Kidney capillary endothelial cell (primary cell): ENCODE data around the gene ZNF740.
"Not testable (repeated sequence)": the region's sequence is repeated elsewhere in the genome, so short reads cannot be mapped to it uniquely, and the experiment has no call there.

Experiments
- DNase-seq: peaks from one replicate; pipeline ENCODE4 v3.0.0-alpha.2; 2018; ENCODE audit warnings: low spot score

Gene ZNF740, protein sequence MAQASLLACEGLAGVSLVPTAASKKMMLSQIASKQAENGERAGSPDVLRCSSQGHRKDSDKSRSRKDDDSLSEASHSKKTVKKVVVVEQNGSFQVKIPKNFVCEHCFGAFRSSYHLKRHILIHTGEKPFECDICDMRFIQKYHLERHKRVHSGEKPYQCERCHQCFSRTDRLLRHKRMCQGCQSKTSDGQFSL

DNA sequence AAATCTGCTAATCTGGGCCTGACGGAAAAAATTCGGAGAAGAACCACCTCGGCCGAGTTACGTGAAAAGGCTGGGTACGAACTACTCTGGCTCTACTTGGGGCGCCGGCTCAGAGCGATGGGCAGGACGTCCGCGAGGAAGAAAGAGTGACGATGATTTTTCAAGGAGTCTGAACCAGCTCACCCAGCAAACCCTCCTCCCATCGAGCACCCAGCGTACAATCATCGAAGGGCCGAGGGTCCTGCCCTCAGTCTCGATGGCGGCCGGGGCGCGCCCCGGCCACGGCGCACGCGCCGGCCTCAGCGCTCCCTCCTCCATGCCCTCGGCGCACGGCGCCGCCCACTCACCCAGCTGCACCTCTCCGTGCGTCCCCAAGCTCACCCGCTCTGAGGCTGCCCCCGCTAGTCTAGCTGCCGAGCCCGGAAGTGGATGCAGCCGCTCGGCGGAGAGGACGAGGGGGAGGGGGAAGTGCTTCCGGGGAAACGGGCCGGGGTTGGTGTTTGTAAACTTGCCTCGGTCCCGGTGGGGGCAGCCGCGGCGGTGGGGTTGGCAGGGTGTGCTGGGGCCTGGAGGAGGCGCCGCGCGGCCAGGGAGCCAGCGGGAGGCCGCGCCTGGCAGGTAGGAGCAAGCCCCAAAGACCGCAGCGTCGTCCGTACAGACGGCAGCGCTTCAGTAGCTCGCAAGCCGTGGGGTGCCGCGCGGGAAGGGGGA is at the start of gene ZNF740, which contains the start of gene CSAD:
Gene ZNF740, plus strand, starts transcription at position 503 of the 711 bp plus-strand sequence. CDS start 1,262 bp downstream, outside the sequence.
Gene CSAD, minus strand, starts transcription at position 706 of the 711 bp plus-strand sequence. CDS start 7,455 bp downstream, outside the sequence.
- peak; percentile 92 for DNase-seq

DNA sequence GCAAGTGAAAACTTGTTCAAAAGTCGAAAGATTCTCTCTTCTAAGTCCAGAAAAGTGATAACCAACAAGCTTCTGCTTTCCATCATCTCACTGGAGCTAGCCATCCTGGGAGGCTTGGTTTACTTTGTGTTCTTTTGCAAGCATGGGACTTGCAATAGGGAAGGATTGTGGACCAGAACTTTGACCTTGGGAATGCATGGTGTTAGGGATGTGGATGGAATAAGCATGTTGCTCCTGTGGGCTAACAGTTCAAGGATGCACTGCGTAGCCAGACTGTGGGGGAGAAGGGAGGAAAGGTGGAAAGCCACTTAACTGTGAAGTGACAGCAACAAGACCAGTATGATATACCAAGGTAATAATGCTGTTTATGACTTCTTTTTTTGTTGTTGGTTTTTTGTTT is 48.7 kb upstream of the ZNF740 start:
- DNase-seq, result no peak

DNA sequence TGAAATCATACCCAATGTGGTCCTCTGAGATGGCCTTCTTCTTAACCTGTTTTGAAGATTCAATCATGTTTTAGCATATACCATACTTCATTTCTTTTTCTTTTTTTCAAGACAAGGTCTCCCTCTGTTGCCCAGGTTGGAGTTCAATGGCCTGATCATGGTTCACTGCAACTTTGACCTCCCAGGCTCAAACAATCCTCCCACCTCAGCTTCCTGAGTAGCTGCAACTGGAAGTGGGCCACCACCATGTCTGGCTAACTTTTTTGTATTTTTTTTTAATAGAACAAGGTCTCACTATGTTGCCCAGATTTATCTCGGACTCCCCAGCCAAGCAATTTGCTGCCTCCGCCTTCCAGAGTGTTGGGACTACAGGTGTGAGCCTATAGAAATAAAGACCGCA is 46.8 kb upstream of the ZNF740 start:
- no peak for DNase-seq

DNA sequence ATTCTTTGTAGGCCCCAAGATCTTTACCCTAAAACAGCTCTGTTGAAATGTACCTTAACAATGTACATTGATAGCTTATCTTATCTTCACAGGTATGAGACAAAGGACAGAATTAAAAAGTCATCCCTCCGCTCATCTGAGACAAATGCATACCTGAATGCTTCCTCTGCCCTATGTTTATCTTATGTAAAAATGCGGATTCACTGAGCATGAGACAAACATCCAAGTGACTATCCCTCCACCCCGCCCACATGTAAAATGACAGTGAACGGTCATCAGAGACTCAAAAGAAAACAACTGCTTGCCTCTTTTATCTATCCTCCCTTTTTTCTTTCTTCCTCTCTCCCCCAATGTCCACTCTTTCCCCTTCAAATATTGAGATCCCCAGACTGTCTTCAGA is 37.2 kb upstream of the ZNF740 start:
- DNase-seq, result no peak

DNA sequence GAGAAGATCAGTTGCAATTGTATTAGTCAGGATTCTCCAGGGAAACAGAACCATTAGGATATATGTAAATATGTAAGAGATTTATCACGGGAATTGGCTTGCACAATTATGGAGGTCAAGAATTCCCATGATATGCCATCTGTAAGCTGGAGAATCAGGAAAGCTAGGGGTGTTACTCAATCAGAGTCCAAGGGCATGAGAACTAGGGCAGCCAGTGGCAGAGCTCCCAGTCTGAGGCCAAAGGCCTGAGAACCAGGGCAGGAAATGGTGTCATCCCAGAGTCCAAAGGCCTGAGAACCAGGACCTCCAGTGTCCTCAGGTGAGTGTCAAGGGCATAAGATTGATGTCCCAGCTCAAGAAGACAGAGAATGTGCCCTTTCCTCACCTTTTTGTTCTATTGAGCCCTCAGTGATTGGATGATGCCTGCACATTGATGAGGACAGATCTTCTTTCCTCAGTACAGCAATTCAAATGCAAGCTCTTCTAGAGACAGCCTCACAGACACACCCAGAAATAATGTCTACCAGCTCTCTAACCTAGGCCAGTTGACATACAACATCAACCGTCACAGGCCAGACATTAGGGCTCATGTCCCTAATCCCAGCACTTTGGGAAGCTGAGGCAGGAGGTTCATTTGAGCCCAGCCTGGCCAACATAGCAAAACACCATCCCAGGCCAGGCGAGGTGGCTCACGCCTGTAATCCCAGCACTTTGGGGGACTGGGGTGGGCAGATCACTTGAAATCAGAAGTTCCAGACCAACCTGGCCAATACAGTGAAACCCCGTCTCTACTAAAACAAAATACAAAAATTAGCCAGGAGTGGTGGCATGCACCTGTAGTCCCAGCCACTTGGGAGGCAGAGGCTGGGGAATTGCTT is 34.9 kb upstream of the ZNF740 start:
- DNase-seq, result no peak

DNA sequence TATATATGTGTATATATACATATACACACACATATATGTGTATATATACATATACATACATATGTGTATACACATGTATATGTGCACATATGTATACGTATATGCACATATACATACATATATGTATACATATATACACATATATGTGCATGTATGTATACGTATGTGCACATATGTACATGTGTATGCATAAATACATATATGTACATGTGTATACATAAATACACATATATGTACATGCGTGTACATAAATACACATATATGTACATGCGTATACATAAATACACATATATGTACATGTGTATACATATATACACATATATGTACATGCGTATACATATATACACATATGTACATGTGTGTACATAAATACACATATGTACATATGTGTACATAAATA is 33.3 kb upstream of the ZNF740 start:
- DNase-seq, result no peak

DNA sequence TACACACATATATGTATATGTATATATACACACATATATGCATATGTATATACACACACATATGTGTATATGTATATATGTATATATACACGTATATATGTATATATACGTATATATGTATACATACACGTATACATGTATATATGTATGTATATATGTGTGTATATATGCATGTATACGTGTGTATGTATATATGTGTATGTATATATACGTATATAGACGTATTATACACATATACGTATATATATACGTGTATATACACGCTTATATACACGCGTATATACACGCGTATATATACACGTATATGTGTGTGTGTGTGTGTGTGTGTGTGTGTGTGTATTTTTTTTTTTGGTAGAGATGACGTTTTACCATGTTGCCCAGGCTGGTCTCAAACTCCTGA is 32.9 kb upstream of the ZNF740 start:
- no peak for DNase-seq

DNA sequence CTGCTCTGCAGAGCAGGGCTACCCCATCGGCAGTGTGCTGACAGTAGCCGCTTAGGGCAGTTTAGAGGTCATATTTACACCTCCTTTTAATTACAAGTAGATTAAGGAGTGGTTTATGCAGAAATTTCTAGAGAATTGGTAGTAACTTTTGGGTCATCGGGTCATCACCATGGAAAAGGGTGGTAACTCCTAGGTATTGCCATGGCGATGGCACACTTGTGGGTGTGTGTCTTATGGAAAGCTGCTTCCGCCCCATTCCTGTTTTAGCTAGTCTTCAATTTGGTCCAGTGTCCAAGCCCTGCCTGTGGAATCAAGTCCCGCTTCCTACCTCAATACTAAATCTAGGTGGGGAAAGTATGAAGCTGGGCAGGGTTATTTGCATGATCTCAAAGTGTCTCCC is 29.5 kb upstream of the ZNF740 start:
- no peak for DNase-seq

DNA sequence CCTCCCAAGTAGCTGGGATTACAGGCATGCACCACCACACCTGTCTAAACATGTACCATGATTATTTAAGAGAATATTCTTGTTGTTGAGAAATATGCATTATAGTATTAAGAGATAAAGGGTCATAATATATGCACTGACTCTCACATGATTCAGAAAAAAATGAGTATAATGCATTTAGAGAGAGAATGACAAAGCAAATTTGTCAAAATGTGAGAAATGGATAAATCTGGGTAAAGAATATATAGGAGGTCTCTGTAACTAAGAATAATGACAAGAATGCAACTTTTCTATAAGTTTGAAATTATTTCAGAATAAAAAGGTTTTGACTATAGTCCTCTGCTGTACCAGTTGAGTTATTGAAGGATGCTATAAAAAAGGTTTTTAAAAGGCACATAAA is 28.1 kb upstream of the ZNF740 start:
- DNase-seq, result no peak

DNA sequence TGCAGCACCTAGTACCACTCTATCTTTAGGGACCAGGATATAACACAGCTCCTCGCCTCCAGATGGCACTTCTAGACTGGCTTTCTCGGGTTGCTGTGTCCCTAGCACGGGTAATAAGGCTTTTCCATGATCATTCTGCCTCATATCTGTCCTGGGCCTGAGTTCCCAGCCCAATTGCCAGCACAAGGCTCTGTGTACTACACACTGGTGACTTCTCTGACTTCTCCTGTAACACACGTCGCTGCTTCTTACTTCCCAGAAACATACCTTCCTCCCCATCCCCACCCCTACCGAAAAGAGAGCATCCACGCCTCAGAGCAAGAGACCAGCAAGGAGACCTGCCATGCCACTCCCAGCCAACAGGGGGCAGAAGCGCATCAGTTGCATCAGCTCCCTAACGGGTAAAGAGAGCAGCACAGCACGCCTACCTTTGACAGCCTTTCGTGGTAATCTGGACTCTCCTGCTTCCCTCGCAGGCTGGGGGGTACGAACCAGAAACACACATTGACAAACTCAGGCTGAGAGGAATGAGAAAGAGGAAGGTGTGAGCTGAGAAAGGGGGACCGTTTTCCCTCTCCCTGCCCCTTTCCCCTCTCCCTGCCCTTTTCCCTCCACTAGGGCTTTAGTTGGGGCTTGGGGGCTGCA is 21.2 kb upstream of the ZNF740 start:
- DNase-seq, result peak; percentile 60

DNA sequence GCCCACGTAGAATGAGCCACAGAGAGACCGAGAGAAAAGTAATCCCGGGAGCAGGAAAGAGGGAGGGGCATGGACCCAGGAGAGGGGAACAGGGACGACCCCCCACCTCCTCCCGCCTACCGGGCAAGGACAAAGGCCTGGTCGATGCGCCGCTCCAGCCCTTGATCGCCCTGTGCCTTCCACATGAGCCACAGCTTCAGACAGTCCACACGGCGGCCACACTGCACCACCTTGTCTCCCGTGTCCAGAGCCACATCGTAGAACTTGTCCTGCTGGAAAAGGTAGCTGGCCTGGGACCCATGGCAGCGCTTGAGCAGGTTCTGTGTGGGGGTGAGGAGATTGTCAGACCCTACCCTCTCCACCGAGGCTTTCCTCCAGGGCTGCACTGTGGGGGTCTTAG is 20.5 kb upstream of the ZNF740 start:
- DNase-seq, result no peak

DNA sequence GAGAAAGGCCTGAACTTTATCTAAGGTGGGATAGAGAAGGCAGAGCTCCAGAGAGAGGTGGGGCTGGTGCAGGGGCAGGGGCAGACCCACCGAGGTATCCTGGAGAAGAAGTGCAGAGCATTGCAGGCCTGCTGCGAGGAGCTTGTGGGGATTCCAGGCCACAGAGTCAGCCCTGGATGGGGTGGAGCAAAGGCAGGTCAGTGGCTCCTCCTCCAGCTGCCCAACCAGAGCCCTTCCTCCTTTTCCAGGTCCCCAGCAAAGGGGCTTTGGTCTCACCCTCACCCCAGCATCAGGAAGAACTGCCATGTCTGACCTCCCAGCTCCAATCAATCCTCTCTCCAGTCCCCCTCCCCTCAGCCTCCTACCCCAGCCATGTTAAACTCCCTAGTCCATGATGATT is 19.8 kb upstream of the ZNF740 start:
- no peak for DNase-seq

DNA sequence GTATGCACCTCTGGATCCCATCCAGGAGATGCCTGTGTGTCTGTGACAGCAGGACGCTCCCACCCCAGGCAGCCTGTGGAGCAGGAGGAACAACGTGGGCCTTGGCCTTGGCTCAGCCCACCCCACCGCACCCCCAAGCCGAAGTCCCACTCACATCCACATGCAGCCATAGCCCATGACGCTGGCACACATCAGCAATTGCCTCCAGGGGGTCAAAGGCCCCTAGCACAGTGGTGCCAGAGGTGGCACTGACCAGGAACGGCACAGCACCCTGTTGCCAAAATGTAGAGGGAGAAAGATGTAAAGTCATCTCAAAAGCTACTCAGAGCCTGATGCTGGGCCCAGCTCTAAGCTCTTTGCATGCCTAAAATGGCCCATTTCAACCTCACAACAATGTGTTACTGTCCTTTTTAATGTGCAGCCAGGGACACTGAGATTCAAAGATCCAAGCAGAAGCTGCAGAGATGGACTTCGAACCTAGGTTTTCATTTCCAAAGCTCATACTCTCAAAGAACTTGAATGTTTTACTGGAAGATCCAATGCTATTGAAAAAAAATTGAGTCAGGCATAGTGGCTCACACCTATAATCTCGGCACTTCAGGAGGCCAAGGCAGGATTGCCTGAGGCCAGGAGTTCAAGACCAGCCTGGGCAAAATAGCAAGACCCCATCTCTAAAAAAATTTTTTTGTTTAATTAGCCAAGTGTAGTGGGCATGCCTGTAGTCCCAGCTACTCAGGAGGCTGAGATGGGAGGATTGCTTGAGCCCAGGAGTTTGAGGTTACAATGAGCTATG is 19.2 kb upstream of the ZNF740 start:
- DNase-seq, result no peak

DNA sequence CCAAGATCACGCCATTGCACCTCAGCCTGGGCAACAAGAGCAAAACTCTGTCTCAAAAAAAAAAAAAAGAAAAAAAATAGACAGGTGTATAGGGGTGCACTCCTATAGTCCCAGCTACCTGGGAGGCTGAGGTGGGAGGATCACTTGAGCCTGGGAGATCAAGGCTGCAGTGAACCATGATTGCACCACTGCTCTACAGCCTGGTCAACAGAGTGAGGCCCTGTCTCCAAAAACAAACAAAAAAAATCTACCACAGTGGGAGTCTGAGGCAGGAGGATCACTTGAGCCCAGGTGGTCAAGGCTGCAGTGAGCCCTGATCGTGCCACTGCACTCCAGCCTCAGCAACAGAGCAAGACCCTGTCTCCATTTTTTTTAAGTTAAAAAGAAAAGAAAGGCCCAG is 17.5 kb upstream of the ZNF740 start:
- not testable (repeated sequence) for DNase-seq

DNA sequence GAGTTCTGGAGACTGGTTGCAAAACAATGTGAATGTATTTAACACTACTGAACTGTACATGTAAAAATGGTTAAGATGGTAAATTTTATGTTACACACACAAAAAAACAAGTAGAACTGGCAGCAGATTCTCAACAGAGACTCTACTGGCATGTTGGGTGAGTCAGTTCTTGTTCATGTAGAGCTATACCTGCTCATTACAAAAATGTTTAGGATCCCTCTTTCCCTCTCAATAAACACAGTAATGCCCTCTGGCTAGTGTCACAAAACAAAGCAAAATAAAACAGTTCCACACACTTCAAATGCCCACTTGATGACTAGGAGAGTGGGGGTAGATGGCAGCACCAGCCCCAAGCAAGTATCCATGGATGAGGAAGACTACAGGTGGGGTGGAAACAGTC is 13.7 kb upstream of the ZNF740 start:
- no peak for DNase-seq

DNA sequence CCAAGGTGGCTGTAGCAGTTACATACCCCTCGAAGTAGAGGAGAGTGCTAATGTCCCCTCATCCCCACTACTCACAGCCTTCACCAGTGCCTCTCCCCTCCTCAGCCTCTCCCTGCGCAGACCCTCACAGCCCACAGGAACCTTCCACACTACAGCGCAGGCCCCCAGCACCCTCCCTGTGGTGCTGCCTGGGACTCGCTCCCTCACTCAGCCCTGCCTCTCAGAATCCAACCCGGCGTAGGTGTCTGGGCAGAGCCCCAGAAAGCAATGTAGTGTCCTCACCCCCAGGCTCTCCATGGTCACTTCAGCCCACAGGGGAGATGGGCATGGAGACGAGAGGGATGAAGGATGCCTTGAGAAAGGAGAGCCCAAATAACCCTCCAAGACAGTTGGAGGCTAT is 10.9 kb upstream of the ZNF740 start:
- DNase-seq, result no peak

DNA sequence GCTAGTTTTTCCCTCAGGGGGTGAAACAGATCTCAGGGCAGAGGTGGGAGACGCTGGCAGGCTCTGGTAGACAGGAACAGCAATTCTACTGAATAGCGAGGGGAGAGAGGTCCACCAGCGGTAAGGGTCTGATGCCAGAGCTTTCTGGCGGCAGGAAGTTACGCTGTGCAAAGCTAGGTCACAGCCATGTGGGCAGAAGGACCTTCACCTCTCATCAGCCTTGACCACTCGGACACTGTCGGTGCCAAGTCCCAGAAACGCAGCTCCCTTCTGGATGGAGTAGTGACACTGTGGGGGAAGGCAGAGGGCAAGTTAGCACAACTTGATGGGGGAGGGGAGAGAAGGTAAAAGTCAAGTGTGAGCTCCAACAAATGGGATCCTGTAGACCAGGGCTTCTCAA is 10.3 kb upstream of the ZNF740 start:
- DNase-seq, result no peak

DNA sequence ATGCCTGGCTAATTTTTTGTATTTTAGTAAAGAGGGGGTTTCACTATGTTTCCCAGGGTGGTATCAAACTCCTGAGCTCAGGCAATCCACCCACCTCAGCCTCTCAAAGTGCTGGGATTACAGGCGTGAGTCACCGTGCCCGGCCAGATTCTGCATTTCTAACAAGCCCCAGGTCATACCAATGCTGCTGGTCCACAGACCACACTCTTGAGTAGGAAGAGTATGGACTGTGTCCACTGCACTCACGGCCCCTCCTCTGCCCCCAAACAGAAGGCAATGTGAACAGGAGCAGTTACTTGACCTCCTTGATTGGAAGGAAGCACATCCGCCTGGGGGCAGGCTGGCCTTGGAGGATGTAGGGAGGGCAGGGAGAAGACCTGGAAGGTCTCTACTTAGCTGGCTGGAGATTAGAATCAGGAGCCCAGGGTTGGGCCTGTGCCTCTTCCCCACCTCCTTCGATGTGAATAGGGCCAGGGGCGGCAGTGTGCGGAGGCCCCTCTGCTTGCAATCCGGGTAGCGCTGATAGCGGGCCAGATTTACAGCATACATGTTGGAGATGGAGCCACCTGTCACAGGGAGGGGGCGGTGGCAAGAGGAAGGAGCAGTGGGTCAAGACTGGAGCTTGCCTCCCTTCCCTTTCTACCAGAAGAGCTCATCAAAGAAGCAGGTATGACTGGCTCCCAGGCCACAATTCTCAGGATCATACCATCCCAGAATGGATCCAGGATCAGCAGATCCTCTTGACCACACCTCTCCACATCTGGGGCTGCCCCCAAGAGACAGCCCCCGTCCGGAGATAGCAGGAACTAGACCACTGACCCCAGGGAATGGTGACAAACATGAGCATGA is 9.4 kb upstream of the ZNF740 start:
- DNase-seq, result no peak

DNA sequence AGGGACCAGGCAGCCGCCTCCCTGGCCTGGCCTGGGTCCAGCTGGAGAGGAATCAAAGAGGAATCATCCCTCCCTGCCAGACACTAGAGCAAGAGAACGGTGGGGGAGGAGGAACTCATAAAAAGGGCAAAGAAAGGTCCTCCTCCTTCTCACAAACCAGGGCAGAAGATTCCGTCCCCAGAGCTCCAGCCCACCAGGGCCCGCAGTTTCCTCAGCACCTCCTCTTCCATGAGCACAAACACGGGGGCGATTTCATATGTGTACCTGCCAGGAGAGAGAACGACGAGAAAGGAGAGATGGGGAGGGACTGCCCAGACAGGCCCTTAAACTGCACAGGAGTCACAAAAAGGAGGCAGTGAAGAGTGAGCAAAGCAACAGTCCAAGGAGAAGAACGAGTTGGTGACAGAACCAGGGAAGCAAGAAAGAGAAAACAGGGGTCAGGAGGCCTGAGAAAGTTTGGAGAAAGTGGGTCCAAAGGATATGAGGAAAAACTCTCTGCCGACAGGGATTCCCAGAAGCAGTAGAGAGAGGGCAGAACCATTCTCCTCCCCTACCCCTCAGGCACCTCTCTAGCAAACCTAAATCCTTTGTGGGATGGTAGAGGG is 8.7 kb upstream of the ZNF740 start:
- no peak for DNase-seq

DNA sequence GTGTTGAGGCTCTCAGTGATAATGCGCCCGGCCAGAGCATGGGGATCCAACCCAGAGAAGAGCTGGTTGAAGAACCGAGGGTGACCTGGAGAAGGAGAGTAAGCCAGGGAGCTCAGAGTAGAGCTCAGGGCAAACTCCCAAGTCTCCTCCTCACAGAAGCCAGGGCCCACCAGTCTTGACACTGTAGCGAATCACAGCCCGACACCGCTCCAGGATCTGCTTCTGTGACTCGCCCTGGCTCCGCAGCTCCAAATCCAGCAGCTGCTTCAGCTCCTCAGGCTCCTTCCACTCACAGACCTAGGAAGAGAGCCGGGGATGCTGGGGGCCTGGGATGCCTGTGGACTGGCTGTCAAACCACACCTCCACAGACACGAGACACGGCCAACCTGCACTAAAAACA is 8.2 kb upstream of the ZNF740 start:
- no peak for DNase-seq
